PC-3 (cell line): ENCODE results near the gene APOM. TPM values are rescaled to one million over a fixed set of nuclear protein-coding genes. Genes with fewer than 3 reads are reported as not detected.
A peak's percentile ranks its signal among the peaks of the same experiment; 100 is the strongest.

Source experiments
- ATAC-seq: fragments of 200-7000 bp; cut with Tn5 transposase; 2 replicates; pipeline ENCODE4 v1.9.1; 2020; ENCODE audit warnings: mild to moderate bottlenecking, moderate library complexity
- BruUV-seq: library from RNA; stranded (reverse); fragments of 400-500 nt; replicated peaks from 2 replicates; lab custom pipeline; 2021; lab: Mats Ljungman, UMichigan
- CTCF ChIA-PET: fragments of 300-600 bp; sonication (Branson Sonifier 250); formaldehyde crosslinking; loops from one replicate; lab custom pipeline; 2022; ENCODE audit warnings: antibody characterized with exemption; lab: Charles Lee
- POLR2A ChIA-PET: fragments of 300-600 bp; sonication (Branson Sonifier 250); formaldehyde crosslinking; loops from one replicate; lab custom pipeline; 2022; ENCODE audit warnings: antibody characterized with exemption; ENCODE audit not compliant: unreplicated experiment; lab: Charles Lee
- DNase-seq: peaks from one replicate; pipeline ENCODE4 v3.0.0-alpha.2; 2015
- H2AFZ ChIP-seq: fragments of 300-600 bp; sonication (generic); 2 replicates; pipeline ENCODE4 v1.6.0; 2016; ENCODE audit warnings: antibody characterized with exemption, low read length
- H3F3A ChIP-seq: fragments of 300-600 bp; sonication (generic); one replicate; pipeline ENCODE4 v1.6.0; 2017; ENCODE audit warnings: antibody characterized with exemption, low read length, control low read depth, mild to moderate bottlenecking; ENCODE audit not compliant: unreplicated experiment
- H3K27ac ChIP-seq: fragments of 300-600 bp; sonication (generic); 2 replicates; pipeline ENCODE4 v1.5.1; 2016; ENCODE audit warnings: mild to moderate bottlenecking, low read length
- H3K27me3 ChIP-seq: fragments of 300-600 bp; sonication (generic); 2 replicates; pipeline ENCODE4 v1.6.1; 2016; ENCODE audit warnings: low read length, mixed read lengths
- H3K36me3 ChIP-seq: fragments of 300-600 bp; sonication (generic); 2 replicates; pipeline ENCODE4 v1.6.1; 2016; ENCODE audit warnings: low read depth, mixed run types, low read length, mixed read lengths
- H3K4me1 ChIP-seq: fragments of 300-600 bp; sonication (generic); 2 replicates; pipeline ENCODE4 v1.5.1; 2016; ENCODE audit warnings: low read length; ENCODE audit not compliant: insufficient read depth
- H3K4me2 ChIP-seq: fragments of 300-600 bp; sonication (generic); 2 replicates; pipeline ENCODE4 v1.6.0; 2016; ENCODE audit warnings: low read length
- H3K4me3 ChIP-seq: fragments of 300-600 bp; sonication (generic); 2 replicates; pipeline ENCODE4 v1.5.1; 2016; ENCODE audit warnings: mild to moderate bottlenecking, low read length, mixed read lengths
- H3K79me2 ChIP-seq: fragments of 300-600 bp; sonication (generic); 2 replicates; pipeline ENCODE4 v1.6.1; 2017; ENCODE audit warnings: low read length, mixed read lengths
- H3K9ac ChIP-seq: fragments of 300-600 bp; sonication (generic); 2 replicates; pipeline ENCODE4 v1.6.0; 2016; ENCODE audit warnings: mild to moderate bottlenecking, low read length
- H3K9me2 ChIP-seq: fragments of 300-600 bp; sonication (generic); replicated peaks from 2 replicates; pipeline ENCODE4 v1.6.1; 2016; ENCODE audit warnings: mixed run types, low read length, mixed read lengths
- H3K9me3 ChIP-seq: fragments of 300-600 bp; sonication (generic); 2 replicates; pipeline ENCODE4 v1.6.1; 2016; ENCODE audit warnings: low read length, mixed read lengths
- H4K20me1 ChIP-seq: fragments of 300-600 bp; sonication (generic); 2 replicates; pipeline ENCODE4 v1.6.1; 2016; ENCODE audit warnings: low read length, mixed read lengths
- EZH2 ChIP-seq: fragments of 300-600 bp; sonication (generic); IDR thresholded peaks from one replicate; pipeline ENCODE4 v1.6.1; 2017; ENCODE audit warnings: antibody characterized with exemption, mild to moderate bottlenecking, low read length; ENCODE audit not compliant: unreplicated experiment
- EZH2phosphoT487 ChIP-seq: fragments of 300-600 bp; sonication (generic); IDR thresholded peaks from 2 replicates; pipeline ENCODE4 v1.6.1; 2018; ENCODE audit warnings: mild to moderate bottlenecking, antibody characterized with exemption, low read length, borderline replicate concordance
- intact Hi-C: fragments of 100-400 bp; cut with micrococcal nuclease; formaldehyde crosslinking; loops from 2 replicates; pipeline ENCODE4 v1.9.0; 2023
- total RNA-seq: library from RNA; depleted of rRNA; stranded (reverse); fragments of >200 nt; gene quantifications from 2 replicates; pipeline ENCODE4 v1.2.3, GENCODE V29; 2014
- TF ChIP-seq, protein P1 (sequence below): fragments of 300-600 bp; sonication (generic); conservative IDR thresholded peaks from 2 replicates; pipeline ENCODE4 v1.5.1; 2017; ENCODE audit warnings: antibody characterized with exemption, low read depth, mild to moderate bottlenecking, low read length

Gene APOM
- total RNA-seq, 1 experiment from 2014 or later = 2.2 TPM

DNA sequence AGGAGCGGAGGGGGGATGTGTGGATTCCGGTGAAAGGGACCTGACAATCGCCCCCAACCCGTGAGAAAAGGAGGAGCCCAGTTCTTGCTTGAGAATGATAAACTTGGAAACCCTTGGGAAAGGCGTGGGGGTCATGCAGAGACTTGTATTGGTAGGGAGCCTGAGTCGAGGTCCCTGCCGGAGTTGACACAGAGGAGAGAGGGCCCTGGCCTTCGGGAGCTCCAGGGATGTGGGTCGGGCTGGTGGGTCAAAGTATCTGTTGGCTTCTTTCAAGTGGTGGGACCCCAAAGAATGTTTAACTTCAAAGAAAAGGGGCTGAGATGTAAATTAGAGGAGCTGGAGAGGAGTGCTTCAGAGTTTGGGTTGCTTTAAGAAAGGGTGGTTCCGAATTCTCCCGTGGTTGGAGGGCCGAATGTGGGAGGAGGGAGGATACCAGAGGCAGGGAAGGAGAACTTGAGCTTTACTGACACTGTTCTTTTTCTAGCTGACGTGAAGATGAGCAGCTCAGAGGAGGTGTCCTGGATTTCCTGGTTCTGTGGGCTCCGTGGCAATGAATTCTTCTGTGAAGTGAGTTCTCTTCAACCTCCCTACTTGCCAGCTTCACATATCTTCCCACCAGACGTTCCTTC, 10.8 kb downstream of the APOM start:
- Histone ChIP-seq H3K4me3 (peak overlapping the region; percentile 92), H3F3A (no peaks in the 10 kb centered on the region), H3K4me2 (peak overlapping the region; percentile 99), H3K4me1 (peaks cover 22% of the 10 kb centered on the region), H3K9me3 (no peaks in the 10 kb centered on the region), H3K9me2 (no peaks in the 10 kb centered on the region), H4K20me1 (no peaks in the 10 kb centered on the region), H3K27ac (peak overlapping the region; percentile 40), H3K27me3 (no peaks in the 10 kb centered on the region), H3K36me3 (peaks cover 42% of the 10 kb centered on the region), H2AFZ (peak overlapping the region; percentile 69), H3K9ac (peak overlapping the region; percentile 96), H3K79me2 (peaks cover 52% of the 10 kb centered on the region)
- CTCF ChIA-PET = interaction anchor here (0.6 kb wide), 1 partner anchor 75 kb away, joined by 5 read pairs; no protein-coding TSS in a partner anchor
- intact Hi-C loops = loop anchor here (5.0 kb wide), 1 partner anchor 119 kb away; the partner anchor contains the start of genes ATP6V1G2 and NFKBIL1
- no peak for ATAC-seq
- DNase-seq = no peak
- TF ChIP-seq EZH2phosphoT487 (no peak), EZH2 (no peak)
- TF ChIP-seq, protein P1, sequence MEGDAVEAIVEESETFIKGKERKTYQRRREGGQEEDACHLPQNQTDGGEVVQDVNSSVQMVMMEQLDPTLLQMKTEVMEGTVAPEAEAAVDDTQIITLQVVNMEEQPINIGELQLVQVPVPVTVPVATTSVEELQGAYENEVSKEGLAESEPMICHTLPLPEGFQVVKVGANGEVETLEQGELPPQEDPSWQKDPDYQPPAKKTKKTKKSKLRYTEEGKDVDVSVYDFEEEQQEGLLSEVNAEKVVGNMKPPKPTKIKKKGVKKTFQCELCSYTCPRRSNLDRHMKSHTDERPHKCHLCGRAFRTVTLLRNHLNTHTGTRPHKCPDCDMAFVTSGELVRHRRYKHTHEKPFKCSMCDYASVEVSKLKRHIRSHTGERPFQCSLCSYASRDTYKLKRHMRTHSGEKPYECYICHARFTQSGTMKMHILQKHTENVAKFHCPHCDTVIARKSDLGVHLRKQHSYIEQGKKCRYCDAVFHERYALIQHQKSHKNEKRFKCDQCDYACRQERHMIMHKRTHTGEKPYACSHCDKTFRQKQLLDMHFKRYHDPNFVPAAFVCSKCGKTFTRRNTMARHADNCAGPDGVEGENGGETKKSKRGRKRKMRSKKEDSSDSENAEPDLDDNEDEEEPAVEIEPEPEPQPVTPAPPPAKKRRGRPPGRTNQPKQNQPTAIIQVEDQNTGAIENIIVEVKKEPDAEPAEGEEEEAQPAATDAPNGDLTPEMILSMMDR = no peak
- BruUV-seq = TSS peak; percentile 44
- POLR2A ChIA-PET = interaction anchor here (0.7 kb wide), 1 partner anchor 55 kb away, joined by 6 read pairs; the partner anchor contains the start of gene LY6G6C

DNA sequence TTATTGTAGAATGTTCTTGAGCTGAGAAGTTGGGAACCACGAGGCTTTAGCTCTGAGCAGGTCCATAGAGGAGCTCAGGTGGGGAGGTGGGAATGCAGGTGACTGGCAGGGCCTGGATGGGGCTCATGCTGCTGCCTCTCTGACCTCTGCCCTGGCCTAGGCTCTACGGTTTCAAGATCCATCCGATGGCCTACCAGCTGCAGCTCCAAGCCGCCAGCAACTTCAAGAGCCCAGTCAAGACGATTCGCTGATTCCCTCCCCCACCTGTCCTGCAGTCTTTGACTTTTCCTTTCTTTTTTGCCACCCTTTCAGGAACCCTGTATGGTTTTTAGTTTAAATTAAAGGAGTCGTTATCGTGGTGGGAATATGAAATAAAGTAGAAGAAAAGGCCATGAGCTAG, 14.0 kb downstream of the APOM start, which contains the start of gene LY6G5B:
LY6G5B (plus strand) TSS at position 301 of the 400 bp plus-strand sequence. CDS start 975 bp downstream, outside the sequence.
- no TSS peak for BruUV-seq
- Histone ChIP-seq H3K9ac (no peak within 1 kb of the TSS), H3K27me3 (no peaks in the 10 kb centered on the region), H3K9me2 (no peaks in the 10 kb centered on the region), H3K4me1 (peaks cover 5% of the 10 kb centered on the region), H3K79me2 (peaks cover 36% of the 10 kb centered on the region), H2AFZ (no peak within 1 kb of the TSS), H3K27ac (no peak within 1 kb of the TSS), H3K4me2 (no peak within 1 kb of the TSS), H4K20me1 (no peaks in the 10 kb centered on the region), H3K36me3 (peaks cover 48% of the 10 kb centered on the region), H3K9me3 (no peaks in the 10 kb centered on the region), H3F3A (no peaks in the 10 kb centered on the region), H3K4me3 (no peak within 1 kb of the TSS)
- ATAC-seq (no peak), DNase-seq (no peak)
- POLR2A ChIA-PET = no interaction called here
- CTCF ChIA-PET = no interaction called here
- TF ChIP-seq, protein P1 = no peak
- no peak for TF ChIP-seq EZH2
- TF ChIP-seq EZH2phosphoT487 = no peak
- intact Hi-C loops = loop anchor here (5.0 kb wide), 1 partner anchor 122 kb away; the partner anchor contains the start of genes ATP6V1G2 and NFKBIL1
